ENCODE measurements around the gene MGRN1.

- TF ChIP-seq EZH2phosphoT487 (IDR thresholded peaks at IDR 0.05; ENCODE audit: insufficient read depth, low read depth), result no peak
- TF ChIP-seq EZH2 (IDR thresholded peaks at IDR 0.05; ENCODE audit: insufficient read depth, poor library complexity, severe bottlenecking), result no peak
Measured at GRCh38 chr16:4593086-4593485, 31.5 kb upstream of the MGRN1 start.

Measured in GM23248 (cell line).